ENCODE results near the gene TBL3.

Gene TBL3

DNA sequence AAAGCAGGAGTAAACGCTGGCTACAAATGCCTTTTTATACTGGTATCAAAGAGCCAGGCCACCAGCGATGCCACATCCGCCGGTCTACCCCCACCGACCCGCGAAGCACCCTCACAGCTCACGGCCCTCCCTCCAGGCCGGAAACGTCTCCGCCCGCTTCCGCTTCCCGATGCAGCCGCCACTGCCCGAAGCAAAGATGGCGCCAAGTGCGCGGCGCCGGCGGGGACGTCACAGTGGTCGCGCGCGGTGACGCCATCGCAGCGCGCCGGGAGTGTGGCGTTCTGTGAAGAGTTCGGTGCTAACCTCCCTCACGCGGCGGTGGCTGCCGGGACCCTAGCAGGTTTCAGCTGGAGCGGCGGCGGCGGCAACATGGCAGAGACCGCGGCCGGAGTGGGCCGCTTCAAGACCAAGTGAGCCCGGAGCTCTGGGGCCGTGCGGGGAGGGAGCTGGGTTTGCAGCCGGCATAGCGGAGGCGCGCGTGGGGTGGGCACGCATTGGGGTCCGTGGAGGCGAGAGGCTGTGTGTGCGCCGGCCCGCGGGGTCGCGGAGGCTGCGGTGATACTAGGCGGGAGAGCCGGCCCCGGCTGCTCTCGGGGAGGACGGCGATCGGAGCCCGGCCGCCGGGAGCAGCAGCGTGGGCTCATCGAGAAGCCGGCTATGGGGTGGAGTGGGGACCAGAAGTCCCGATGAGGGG lies at the start of gene TBL3:
TBL3 (plus strand) TSS at position 258 of the 694 bp plus-strand sequence; CDS start at position 370, 112 bp downstream.
- H3K4me1 ChIP-seq (ENCODE audit: insufficient read depth, low read length): no peaks in the 10 kb centered on the region
- peak within 1 kb of the TSS; percentile 98 for H3K9ac ChIP-seq (ENCODE audit: low read depth, low read length)
- H3K36me3 ChIP-seq (ENCODE audit: insufficient read depth, low read length): no peaks in the 10 kb centered on the region
- no peaks in the 10 kb centered on the region for H3K9me3 ChIP-seq (ENCODE audit: control insufficient read depth, insufficient read depth, low read length)

DNA sequence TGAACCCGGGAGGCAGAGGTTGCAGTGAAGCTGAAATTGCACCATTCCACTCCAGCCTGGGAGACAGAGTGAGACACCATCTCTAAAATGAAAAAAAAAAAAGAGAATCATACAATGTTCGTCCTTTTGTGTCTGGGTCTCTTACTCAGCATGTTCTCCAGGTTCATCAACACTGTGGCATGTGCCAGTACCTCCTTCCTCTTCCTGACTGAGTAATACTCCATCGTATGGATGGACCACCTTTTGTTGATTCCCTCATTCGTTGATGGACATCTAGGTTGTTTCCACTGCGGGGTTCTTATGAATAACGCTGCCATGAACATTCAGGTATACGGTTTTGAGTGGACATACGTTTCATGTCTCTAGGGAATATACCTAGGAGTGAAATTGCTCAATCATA lies 49.5 kb upstream of the TBL3 start:
- Histone ChIP-seq H3K9ac (ENCODE audit: low read depth, low read length) (no peak overlapping the region), H3K4me1 (ENCODE audit: insufficient read depth, low read length) (peaks cover 14% of the 10 kb centered on the region; the same call in 1 of the 2 replicates), H3K36me3 (ENCODE audit: insufficient read depth, low read length) (no peaks in the 10 kb centered on the region), H3K9me3 (ENCODE audit: control insufficient read depth, insufficient read depth, low read length) (no peaks in the 10 kb centered on the region)

DNA sequence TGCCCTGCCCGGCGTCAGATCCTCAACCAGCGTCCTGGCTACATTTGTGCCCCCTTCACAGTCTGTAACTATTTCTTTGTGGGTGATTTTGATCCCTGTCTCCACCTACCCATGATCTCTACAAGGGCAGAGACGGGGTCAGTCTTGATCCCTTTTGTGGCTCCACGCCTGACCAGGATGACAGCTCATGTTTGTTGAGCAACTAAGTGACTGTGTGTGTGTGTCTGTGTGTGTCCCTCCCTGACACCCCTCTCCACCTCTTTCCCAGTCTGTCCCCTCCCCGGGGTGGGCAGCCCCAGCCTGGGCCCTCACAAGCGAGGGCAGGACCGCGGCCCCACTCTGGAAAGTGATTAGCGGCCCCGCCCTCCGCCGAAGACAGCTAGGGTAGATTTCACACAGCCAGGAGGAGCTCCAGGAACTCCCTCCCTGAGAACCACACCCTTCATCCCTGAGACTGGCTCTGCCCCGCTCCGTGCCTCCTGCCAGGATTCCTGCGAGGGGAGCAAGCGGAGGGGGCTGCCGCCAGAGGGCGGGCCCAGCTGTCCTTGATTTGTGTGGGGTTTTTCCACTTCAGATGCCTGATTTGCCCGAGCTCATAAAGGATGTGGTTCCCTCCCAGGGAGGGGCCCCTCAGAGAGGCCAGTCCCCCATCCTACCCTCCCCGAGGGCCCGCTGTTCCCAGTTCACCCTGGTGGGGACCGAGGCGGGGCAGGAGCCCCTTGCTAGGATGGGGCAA lies 48.4 kb upstream of the TBL3 start:
- Histone ChIP-seq H3K36me3 (ENCODE audit: insufficient read depth, low read length) (no peaks in the 10 kb centered on the region), H3K4me1 (ENCODE audit: insufficient read depth, low read length) (peaks cover 14% of the 10 kb centered on the region; the same call in 1 of the 2 replicates), H3K9ac (ENCODE audit: low read depth, low read length) (peak overlapping the region; percentile 26), H3K9me3 (ENCODE audit: control insufficient read depth, insufficient read depth, low read length) (no peaks in the 10 kb centered on the region)

- H3K9me3 ChIP-seq (ENCODE audit: control insufficient read depth, insufficient read depth, low read length): no peaks in the 10 kb centered on the region
- H3K9ac ChIP-seq (ENCODE audit: low read depth, low read length): peak overlapping the region; percentile 26
- no peaks in the 10 kb centered on the region for H3K36me3 ChIP-seq (ENCODE audit: insufficient read depth, low read length)
- H3K4me1 ChIP-seq (ENCODE audit: insufficient read depth, low read length): peaks cover 14% of the 10 kb centered on the region; the same call in 1 of the 2 replicates
Observed at GRCh38 chr16:1924095-1924494, 47.8 kb upstream of the TBL3 start.

DNA sequence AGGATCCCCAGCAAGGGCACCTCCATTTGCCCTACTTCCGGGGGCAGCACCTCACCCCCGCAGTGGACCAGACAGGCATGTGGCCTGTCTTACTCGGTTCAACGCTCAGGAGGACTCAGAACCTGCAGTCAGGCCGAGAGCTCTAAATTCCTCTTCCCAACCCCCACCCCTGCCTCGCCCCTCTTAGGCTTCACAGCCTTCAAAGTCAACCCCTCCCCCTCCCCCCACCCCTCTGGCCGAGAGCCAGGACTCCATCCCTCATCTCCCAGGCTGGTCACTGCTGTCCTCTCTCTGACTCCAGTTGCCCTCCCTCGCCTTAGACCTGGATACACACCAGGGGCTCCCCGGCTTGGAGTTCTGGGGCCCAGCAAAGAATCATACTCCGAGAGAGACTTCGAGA lies 45.6 kb upstream of the TBL3 start:
- no peaks in the 10 kb centered on the region for H3K9me3 ChIP-seq (ENCODE audit: control insufficient read depth, insufficient read depth, low read length)
- H3K4me1 ChIP-seq (ENCODE audit: insufficient read depth, low read length): peaks cover 14% of the 10 kb centered on the region; the same call in 1 of the 2 replicates
- no peaks in the 10 kb centered on the region for H3K36me3 ChIP-seq (ENCODE audit: insufficient read depth, low read length)
- H3K9ac ChIP-seq (ENCODE audit: low read depth, low read length): no peak overlapping the region

GRCh38 chr16:1929105-1929504 lies 42.7 kb upstream of the TBL3 start:
- Histone ChIP-seq H3K4me1 (ENCODE audit: insufficient read depth, low read length) (peaks cover 6% of the 10 kb centered on the region; the same call in 1 of the 2 replicates), H3K9ac (ENCODE audit: low read depth, low read length) (peak overlapping the region; percentile 44; the same call in 1 of the 2 replicates), H3K9me3 (ENCODE audit: control insufficient read depth, insufficient read depth, low read length) (no peaks in the 10 kb centered on the region), H3K36me3 (ENCODE audit: insufficient read depth, low read length) (no peaks in the 10 kb centered on the region)

GRCh38 chr16:1929578-1930337 lies 42.1 kb upstream of the TBL3 start:
- Histone ChIP-seq H3K36me3 (ENCODE audit: insufficient read depth, low read length) (no peaks in the 10 kb centered on the region), H3K9ac (ENCODE audit: low read depth, low read length) (peak overlapping the region; percentile 47; the same call in 1 of the 2 replicates), H3K4me1 (ENCODE audit: insufficient read depth, low read length) (peaks cover under 1% of the 10 kb centered on the region; the same call in 1 of the 2 replicates), H3K9me3 (ENCODE audit: control insufficient read depth, insufficient read depth, low read length) (no peaks in the 10 kb centered on the region)

- Histone ChIP-seq H3K9me3 (ENCODE audit: control insufficient read depth, insufficient read depth, low read length) (no peaks in the 10 kb centered on the region), H3K9ac (ENCODE audit: low read depth, low read length) (no peak overlapping the region), H3K4me1 (ENCODE audit: insufficient read depth, low read length) (no peaks in the 10 kb centered on the region; the same call in 1 of the 2 replicates), H3K36me3 (ENCODE audit: insufficient read depth, low read length) (no peaks in the 10 kb centered on the region)
Observed at GRCh38 chr16:1930338-1930720, 41.5 kb upstream of the TBL3 start.

- no peaks in the 10 kb centered on the region for H3K36me3 ChIP-seq (ENCODE audit: insufficient read depth, low read length)
- no peaks in the 10 kb centered on the region for H3K4me1 ChIP-seq (ENCODE audit: insufficient read depth, low read length)
- H3K9ac ChIP-seq (ENCODE audit: low read depth, low read length): no peak overlapping the region
- no peaks in the 10 kb centered on the region for H3K9me3 ChIP-seq (ENCODE audit: control insufficient read depth, insufficient read depth, low read length)
Observed at GRCh38 chr16:1932050-1933028, 39.5 kb upstream of the TBL3 start.

DNA sequence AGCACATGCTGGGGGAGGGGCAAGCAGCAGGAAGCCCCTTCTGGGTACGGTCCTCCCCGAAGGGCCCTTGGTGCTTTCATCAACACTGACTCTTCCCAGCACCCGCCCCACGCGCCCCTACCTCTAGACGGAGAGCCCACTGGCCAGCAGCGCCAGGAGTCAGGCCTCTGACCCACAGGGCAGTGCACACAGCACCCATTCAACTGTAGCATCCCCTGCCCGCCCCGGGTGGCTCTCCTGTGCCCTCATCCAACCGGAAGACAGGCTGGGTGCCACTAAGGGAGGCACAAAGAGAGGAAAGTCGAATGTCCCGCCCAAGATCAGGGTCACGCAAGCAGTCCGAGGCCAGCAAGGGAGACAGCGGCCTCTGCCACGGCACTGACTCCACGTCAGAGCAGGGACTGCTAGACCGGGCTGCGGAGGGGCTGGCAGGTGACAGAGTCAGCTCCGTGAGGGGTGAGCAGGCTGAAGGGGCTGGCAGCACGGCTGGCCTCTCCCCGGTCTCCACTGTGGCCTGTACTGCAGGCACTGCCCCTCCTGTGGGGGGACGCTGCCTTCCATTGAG lies 38.7 kb upstream of the TBL3 start:
- H3K36me3 ChIP-seq (ENCODE audit: insufficient read depth, low read length): no peaks in the 10 kb centered on the region
- no peak overlapping the region for H3K9ac ChIP-seq (ENCODE audit: low read depth, low read length)
- H3K9me3 ChIP-seq (ENCODE audit: control insufficient read depth, insufficient read depth, low read length): no peaks in the 10 kb centered on the region
- no peaks in the 10 kb centered on the region for H3K4me1 ChIP-seq (ENCODE audit: insufficient read depth, low read length)

DNA sequence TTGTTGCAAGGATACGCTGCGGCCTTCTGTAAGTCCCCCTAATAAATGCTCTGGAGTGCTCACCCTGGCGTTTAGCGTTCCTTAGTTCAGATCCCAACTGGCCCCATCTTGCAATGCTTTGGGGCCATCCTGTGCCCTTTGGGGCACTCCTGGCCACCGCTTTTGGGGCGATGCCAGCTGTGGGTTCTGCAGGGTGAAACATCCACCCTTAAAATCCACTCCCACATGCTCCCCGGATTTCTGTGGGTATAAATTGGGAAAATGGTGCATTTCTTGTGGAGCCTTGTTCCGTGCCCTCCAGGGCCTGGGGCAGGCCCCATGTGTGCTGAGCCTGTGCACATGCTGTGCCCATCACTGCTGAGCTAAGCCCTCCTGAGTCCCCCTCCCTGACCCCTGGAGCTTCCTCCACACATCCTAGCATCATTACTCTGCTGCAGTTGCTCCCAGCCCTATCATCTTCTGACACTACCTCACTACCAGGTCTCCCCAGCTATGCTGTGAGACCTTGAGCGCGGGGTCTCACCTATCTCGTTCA lies 34.8 kb upstream of the TBL3 start:
- Histone ChIP-seq H3K9ac (ENCODE audit: low read depth, low read length) (no peak overlapping the region), H3K4me1 (ENCODE audit: insufficient read depth, low read length) (peaks cover 4% of the 10 kb centered on the region; the same call in 1 of the 2 replicates), H3K9me3 (ENCODE audit: control insufficient read depth, insufficient read depth, low read length) (no peaks in the 10 kb centered on the region), H3K36me3 (ENCODE audit: insufficient read depth, low read length) (peaks cover 5% of the 10 kb centered on the region; the same call in 1 of the 2 replicates)

- Histone ChIP-seq H3K4me1 (ENCODE audit: insufficient read depth, low read length) (peaks cover 4% of the 10 kb centered on the region; the same call in 1 of the 2 replicates), H3K36me3 (ENCODE audit: insufficient read depth, low read length) (peaks cover 5% of the 10 kb centered on the region; the same call in 1 of the 2 replicates), H3K9me3 (ENCODE audit: control insufficient read depth, insufficient read depth, low read length) (no peaks in the 10 kb centered on the region), H3K9ac (ENCODE audit: low read depth, low read length) (no peak overlapping the region)
Observed at GRCh38 chr16:1938316-1938715, 33.5 kb upstream of the TBL3 start.

GRCh38 chr16:1938910-1939309 lies 32.9 kb upstream of the TBL3 start:
- H3K4me1 ChIP-seq (ENCODE audit: insufficient read depth, low read length): peaks cover 4% of the 10 kb centered on the region; the same call in 1 of the 2 replicates
- peaks cover 5% of the 10 kb centered on the region; the same call in 1 of the 2 replicates for H3K36me3 ChIP-seq (ENCODE audit: insufficient read depth, low read length)
- H3K9ac ChIP-seq (ENCODE audit: low read depth, low read length): no peak overlapping the region
- H3K9me3 ChIP-seq (ENCODE audit: control insufficient read depth, insufficient read depth, low read length): no peaks in the 10 kb centered on the region

Data from ES-I3 (cell line).